PFSK-1 (cell line): ENCODE results near the gene NDFIP1.

Source experiments
- FOXP2 ChIP-seq: optimal IDR thresholded peaks from 2 replicates; pipeline ENCODE3; 2011; ENCODE audit warnings: borderline replicate concordance, control low read depth, inconsistent platforms; ENCODE audit not compliant: insufficient read depth; ENCODE audit errors: extremely low read length, extremely low read depth
- POLR2AphosphoS5 ChIP-seq: IDR thresholded peaks from 2 replicates; pipeline ENCODE4 v1.6.1; 2012; ENCODE audit warnings: low read depth, mild to moderate bottlenecking, control low read depth, low read length, moderate library complexity
- REST ChIP-seq, 2 experiments: IDR thresholded peaks; 2 replicates each; pipeline versions ENCODE4 v1.6.1 to v1.8.0; 2011 to 2012; ENCODE audit warnings: low read depth in 2 of 2, low read length in 2 of 2, control low read depth in 1 of 2, inconsistent platforms in 1 of 2, mild to moderate bottlenecking in 1 of 2, moderate library complexity in 1 of 2; ENCODE audit not compliant: insufficient read depth in 1 of 2
- SIN3A ChIP-seq: IDR thresholded peaks from 2 replicates; pipeline ENCODE4 v1.6.1; 2012; ENCODE audit warnings: mild to moderate bottlenecking, low read length, moderate library complexity, borderline replicate concordance; ENCODE audit not compliant: insufficient read depth
- TAF1 ChIP-seq: IDR thresholded peaks from 2 replicates; pipeline ENCODE4 v1.6.1; 2012; ENCODE audit warnings: low read length, control low read depth, borderline replicate concordance; ENCODE audit not compliant: insufficient read depth

The NDFIP1 gene

DNA sequence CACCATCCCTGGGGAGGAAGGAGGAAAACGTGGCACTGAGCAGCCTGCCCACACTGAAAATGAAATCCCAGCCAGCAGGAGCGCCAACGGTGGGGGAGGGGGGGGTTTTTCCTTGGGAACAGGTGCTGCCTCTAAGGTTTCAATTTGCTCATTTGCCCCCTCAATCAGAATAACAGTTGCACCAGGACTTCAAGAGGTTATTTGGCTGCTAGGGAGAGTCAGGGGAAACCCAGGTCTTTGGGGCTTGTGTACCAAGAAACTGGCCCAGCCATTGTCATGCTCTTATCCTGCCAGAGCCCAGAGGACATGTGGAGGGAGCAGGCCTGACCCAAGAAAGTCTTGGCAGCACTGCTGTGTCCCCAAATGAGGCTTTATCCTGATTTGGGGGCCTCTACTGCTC lies 66.5 kb downstream of the NDFIP1 start:
- TF ChIP-seq TAF1 (no peak), SIN3A (no peak)

DNA sequence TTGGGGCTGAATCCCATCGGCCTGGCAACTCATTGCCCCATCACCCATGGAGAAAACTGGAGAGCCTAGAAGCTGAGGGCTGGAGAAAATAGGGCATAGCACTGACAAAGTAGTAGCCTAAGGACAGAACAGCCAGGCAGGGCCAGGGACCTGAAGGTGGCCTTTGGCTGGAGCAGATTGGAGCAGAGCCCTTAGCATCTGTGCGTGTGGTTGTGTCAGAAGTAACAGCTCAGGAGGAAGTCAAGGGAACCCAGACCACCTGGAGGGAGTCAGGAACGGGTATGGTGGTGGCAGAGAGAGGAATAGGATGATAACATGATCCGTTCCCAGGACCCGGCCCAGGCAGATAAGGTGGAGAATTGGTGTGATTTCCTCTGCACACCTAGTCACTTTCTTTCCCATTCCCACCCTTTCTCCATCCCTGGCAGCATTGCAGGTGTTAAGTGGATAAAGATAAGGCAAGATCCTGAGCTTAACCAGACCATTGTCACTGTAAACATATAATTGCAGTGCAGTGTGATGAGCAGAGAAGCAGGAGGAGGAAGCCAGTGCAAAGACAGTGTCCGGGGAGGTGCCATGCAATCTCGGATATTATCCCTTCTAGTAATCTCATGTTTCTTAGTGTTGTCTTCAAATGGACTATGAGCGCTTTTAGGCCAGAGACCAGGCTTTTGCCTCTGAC lies 67.0 kb downstream of the NDFIP1 start:
- TF ChIP-seq TAF1 (no peak), POLR2AphosphoS5 (no peak)

GRCh38 chr5:142176255-142176654 lies 67.7 kb downstream of the NDFIP1 start:
- TF ChIP-seq REST (IDR thresholded peaks at IDR 0.05; ENCODE audit: insufficient read depth in 1 of 2, low read depth in 2 of 2, low read length in 2 of 2) (no peak), POLR2AphosphoS5 (no peak), SIN3A (no peak), TAF1 (no peak), FOXP2 (no peak)

- TF ChIP-seq FOXP2: no peak
- TF ChIP-seq REST (IDR thresholded peaks at IDR 0.05; ENCODE audit: insufficient read depth in 1 of 2, low read depth in 2 of 2, low read length in 2 of 2): no peak
- no peak for TF ChIP-seq TAF1
- no peak for TF ChIP-seq SIN3A
Measured at GRCh38 chr5:142178651-142179050, 70.1 kb downstream of the NDFIP1 start.

- TF ChIP-seq POLR2AphosphoS5: no peak
- TF ChIP-seq REST (IDR thresholded peaks at IDR 0.05; ENCODE audit: insufficient read depth in 1 of 2, low read depth in 2 of 2, low read length in 2 of 2): no peak
- TF ChIP-seq TAF1: no peak
- no peak for TF ChIP-seq SIN3A
- no peak for TF ChIP-seq FOXP2
Measured at GRCh38 chr5:142179776-142180387, 71.3 kb downstream of the NDFIP1 start.

- TF ChIP-seq POLR2AphosphoS5 (no peak), REST (IDR thresholded peaks at IDR 0.05; ENCODE audit: insufficient read depth in 1 of 2, low read depth in 2 of 2, low read length in 2 of 2) (no peak), TAF1 (no peak), SIN3A (no peak)
Measured at GRCh38 chr5:142181096-142181495, 72.5 kb downstream of the NDFIP1 start.
